ENCODE results near the gene SH3GL3.

The SH3GL3 gene, protein sequence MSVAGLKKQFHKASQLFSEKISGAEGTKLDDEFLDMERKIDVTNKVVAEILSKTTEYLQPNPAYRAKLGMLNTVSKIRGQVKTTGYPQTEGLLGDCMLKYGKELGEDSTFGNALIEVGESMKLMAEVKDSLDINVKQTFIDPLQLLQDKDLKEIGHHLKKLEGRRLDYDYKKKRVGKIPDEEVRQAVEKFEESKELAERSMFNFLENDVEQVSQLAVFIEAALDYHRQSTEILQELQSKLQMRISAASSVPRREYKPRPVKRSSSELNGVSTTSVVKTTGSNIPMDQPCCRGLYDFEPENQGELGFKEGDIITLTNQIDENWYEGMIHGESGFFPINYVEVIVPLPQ

DNA sequence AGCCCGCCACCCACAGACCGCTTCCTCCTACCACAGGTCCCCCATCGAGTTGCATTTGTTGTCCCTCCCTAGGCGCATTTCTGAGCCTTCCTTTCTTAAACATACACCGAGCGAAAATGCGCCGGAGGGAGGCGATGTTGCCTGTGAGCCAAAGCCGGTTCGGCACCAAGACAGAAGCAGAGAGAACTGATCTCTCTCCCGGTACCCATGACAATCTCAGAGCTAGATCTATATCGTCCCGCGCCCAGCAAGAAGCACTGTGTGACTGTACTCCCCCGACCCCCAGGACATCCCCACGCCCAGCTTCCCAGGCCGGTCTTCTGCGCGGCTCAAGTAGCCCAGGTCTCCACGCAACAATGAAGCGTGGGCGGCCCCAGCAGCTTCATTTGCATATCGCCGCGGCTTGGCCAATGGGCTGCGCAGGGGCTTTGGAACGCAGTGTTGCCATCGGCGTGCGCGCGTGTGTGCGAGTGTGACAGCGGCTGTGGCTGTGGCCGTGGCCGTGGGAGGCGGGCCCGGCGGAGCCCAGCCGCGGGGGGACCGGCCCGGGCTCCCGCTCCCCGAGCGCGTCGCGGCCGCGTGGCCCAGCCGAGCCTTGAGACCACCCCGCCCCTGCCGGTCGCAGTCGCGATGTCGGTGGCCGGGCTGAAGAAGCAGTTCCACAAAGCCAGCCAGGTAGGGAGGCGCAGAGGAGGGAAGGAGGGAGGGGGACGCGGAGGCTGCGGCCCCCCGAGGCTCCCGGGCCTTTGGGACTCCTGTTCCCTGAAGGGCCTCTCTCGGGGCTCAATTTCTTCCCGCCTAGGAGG lies at the start of gene SH3GL3:
TSS of gene SH3GL3 (plus strand) at position 438 of the 806 bp plus-strand sequence. CDS start at position 631, 193 bp downstream.
- peak; percentile 72 for DNase-seq

DNA sequence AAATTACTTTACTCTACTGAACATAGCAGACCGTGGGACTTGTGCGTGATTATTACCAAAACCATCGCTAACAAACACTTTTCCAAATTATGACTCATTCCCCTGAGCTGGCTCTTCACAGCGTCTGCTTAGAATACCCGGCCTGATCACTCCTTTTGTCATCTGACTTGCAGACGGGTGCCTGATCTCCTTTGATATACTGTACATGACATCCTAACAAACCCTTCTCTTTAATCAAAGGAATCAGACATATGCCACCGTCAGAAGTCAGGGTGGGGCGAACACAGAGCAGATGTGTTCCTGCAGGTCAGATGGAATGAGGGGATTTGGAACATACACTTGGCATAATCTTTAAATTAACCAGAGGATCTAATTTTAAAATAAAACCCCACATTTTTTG lies 48.5 kb upstream of the SH3GL3 start:
- no peak for DNase-seq

DNA sequence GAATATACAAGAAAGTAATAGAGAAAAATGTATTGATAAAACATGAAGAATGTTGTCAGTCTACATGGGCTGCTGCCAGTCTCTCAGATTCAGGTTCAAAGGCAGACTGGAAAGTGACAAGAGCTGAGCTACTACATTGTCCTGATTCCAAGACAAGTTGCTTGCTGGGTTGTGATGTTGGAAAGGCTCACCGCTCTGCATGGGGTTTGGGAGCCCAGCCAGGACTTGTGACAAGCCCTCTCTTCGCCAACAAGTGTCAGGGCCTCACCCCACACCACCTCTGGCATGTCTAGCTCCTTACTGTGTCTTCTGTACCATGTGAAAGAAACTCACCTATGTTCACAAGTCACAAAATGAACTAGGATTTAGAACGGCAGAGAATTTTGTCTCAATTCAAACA lies 43.0 kb upstream of the SH3GL3 start:
- DNase-seq, result no peak

DNA sequence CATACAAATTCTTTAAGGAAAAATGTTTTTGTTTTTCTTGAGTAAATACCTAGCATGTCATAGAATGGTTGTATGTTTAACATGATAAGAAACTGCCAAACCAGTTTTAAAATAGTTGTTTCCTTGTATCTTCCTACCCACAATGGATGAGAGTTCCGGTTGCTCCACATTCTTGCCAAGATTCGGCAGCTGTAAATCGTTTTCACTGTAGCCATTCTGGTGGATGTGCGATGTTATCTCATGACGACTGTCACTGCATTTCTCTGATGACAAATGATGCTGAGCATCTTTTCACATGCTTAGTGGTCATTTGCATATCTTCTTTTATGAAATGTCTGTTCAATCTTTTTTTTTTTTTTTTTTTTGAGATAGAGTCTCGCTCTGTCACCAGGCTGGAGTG lies 36.6 kb upstream of the SH3GL3 start:
- no peak for DNase-seq

DNA sequence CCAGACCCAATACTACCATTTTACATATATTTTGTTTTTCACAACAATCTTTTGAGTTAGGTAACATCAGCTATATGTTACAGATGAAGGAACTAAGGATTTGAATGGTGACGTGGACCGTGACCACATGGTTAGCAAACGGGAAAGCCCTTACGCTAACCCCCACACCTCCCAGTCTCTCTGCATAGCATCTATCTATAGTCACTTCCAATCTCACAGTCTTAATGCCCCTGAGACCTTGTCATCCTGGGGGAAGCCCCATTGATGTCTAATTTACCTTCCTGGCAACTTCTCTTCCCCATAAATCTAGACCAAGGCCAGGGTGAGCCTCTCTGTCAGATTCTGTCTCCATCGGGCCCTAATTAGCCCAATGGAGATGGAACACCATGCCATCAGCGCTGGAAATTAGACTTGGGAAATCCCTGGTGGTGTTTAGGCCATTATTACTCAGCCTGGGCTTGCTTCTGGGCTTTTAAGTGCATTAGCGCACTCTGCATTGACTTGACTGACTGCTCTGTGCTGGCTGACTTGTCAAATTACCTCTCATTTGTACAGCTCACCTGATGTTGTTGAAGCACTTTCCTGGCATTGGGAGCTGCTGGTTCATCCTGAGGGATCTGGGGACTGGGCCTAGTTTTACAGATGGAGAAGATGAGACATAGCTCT lies 34.0 kb upstream of the SH3GL3 start:
- no peak for DNase-seq

DNA sequence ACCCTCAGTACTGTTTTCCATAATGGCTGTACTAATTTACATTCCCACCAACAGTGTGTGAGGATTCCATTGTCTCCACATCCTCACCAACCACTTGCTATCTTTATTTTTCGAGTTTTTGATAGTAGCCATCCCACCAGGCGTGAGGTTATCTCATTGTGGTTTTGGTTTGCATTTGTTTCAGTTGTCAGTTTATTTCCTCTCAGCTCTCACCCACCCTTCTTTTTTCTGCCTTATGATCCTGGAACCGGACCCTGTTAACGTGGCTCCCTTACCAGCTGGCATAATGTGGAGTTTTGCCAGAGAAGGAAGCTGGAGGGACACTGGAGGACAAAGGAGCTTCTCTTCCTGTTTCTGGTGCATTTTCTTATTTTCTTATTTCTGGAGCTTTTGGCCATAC lies 25.1 kb upstream of the SH3GL3 start:
- DNase-seq, result no peak

DNA sequence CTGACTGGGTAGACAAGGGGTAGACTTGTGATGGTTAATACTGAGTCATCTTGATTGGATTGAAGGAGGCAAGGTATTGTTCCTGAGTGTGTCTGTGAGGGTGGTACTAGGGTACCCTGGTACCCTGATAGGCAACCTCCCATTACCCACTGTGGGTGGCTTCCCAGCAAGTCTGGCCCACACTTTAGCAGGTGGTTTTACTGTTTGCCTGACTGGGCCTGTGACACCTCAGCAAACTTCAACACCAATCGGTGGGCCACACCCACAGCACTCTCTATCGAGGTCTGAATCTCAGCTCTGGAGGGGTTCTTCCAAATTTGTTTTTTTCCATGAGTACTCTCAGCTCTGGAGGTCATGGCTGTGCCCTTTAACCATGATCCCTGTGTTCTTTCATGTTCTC lies 24.6 kb upstream of the SH3GL3 start:
- DNase-seq, result no peak

DNA sequence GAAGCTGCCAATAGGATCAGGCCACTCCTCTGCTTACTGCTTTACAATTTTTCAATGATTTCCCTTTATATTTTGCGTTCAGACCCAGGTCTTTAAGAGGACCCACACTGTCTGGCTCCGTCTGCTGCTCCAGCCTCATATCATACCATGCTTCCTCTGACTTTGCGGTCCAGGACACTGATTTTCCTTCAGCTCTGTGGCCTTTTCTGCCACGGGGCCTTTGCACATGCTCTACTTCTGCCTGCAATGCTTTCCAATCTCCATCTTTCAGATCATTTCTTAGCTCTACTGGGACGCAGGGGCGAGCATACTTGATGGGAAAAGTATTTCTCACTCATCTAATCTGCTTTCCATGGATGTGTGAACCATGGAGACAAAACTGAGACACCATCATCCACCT lies 23.0 kb upstream of the SH3GL3 start:
- DNase-seq, result no peak

DNA sequence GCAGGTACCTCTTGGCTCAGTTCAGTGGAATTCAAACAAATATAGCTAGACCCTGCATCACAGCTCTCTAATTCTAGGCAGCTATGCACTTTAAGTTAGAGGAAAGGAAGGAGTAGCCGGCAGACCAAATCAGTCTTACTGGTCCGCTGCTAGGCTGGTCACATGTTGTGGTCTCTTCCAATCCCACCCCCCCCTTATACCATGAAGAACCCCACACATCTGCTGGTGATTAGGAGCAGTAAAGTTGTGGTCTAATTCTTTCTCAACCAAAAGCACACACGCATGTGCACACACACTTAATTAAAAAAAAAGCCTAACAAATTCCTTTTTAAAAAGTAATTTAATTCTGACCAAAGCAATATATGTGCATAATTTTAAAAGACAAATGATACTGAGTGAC lies 16.7 kb upstream of the SH3GL3 start:
- no peak for DNase-seq

DNA sequence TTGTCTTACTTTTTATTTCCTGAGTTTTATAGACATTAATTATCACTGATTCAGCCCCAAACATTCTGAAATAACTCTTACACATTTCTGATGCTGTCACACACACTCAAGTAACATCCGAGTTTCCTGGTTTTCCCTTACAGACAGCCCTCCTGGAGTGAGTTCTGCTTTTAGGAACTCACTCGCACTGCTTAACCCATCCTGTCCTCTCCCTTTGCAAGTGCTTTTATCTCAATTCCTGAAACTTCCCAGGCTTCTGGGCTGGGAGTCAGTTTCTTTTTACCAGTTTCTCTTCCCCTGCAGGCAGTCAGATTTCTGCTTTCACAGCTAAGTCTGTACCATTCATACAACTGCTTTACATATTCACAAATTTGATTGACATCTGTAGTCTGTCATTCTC lies 15.6 kb upstream of the SH3GL3 start:
- DNase-seq, result no peak

DNA sequence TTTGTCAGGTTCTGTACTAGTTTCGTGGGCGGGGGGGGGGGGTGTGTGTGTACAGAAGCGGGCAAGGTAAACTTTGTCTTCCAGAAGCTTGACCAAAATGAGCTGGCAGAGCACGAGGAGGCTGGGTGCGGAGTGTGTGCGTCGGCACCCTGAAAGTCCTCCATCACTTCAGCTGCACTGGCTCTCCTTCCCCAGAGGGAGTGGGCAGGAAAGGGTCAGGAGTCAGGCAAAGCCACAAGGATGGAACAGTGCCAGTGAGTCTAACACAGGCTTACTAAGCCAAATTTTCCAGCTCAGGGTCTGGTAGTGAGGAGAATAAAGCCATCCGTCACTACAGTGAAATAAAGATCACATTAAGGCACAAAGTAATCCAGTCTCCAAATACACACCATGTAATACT lies 11.9 kb upstream of the SH3GL3 start:
- no peak for DNase-seq

DNA sequence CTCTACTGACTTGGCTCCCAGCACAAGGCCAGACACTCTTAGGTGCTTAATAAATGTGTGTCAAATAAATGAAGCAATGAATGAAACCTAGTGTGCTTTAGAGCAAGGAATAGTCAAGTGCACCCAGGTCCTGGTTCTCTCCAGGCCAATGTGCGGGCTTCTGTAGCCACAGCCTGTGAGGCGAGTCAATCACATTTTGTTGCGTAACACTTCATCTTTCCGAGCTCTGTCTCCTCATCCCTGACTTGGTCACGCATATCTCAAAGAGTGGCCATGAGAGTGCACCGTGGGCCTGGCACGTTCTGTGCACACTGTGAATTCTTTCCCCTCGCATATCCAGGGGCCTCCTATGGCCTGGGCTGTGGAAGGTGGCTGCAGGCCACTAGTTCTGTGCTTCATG lies 11.4 kb upstream of the SH3GL3 start:
- no peak for DNase-seq

DNA sequence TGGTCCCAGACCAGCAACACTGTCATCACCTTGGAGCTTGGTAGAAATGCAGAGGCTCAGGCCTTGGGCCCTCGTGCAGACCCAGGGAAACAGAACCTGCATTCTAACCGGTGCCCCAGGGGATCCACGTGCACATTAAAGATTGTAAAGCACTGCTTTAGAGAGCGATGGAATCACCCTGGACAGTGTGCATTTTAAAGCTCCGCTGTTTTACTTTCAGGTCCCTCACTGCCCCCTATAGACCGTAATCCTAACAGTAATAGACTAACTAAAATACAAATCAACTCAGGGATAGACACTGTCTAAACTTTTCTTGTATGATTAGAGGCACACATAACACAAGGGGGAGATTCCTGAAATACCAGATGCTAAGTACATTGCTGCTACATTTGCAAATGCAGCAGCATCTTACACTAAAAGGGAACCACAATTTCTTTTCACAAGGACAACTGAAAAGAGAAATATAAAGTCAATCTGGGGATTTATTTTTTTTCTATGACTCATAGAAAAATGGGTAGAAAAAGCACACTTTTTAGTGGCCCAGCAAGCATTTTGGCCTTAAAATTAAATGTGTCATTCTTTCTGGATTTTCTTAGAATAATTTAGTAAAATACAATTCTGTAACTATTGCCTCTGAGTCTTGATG lies 10.5 kb upstream of the SH3GL3 start:
- DNase-seq, result no peak

DNA sequence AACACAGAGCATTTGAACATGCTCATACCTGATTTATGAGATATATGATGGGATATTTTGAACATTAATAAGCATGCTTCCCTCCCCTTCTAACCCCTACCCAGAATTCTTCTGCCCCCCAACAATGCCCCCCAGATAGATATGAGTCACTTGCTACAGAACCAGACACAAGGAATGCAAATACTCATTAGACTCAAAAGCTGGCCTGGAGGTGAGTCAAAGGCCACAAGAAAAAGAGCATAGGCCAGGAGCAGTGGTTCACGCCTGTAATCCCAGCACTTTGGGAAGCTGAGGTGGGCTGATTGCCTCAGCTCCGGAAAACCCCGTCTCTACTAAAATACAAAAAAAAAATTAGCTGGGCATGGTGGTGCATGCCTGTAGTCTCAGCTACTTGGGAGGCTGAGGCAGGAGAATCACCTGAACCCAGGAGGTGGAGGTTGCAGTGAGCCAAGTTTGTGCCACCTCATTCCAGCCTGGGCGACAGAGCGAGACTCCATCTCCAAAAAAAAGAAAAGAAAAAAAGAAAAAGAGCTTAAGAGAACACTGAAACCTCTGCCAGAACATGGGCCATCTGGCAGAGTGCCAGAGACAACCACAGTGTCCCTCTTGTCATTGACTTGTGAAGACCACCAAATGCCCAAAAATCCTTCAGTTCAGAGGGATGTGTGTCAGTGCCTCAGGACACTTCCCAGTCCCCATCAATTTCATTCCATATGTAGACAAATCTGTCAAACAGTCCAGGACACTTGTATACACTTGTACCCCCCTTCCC lies 3.9 kb upstream of the SH3GL3 start:
- DNase-seq, result no peak

DNA sequence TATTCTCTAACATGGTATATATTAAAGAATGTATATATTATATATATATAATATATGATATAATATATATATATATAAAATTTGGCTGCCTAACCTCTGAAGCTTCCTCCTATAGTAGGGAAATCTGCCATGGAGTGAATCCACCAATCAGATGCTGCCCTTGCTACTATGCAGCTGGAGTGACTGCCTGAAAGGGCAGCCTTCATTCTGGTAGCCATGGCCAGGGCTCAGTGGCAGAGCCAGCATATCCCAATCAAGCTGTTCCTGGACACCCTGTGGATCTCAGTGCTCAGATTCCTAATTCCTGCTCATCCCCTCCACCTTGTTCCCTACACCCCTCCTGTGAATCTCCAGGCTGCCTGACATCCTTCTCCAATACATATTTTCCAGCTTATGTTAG lies 2.2 kb upstream of the SH3GL3 start:
- DNase-seq, result no peak

DNA sequence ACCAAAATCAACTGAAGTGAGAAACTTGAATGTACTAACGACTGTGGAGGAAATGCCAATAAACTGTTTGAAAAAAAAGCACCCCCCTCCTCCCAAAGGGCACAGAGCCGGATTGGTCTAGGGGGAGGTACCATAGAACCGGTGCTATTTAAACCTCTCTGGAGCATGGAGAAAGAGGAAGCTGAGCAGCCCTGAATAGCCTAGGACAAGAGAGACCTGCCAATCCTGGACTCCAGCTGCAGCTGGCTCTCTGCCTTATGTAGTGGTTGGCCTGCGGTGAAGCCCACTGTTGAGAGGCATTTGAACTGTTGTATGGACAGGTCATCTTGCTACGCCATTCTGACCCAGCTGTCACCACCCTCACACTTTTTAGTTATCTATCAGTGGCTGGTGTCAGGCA lies 1.5 kb upstream of the SH3GL3 start:
- DNase-seq, result no peak

DNA sequence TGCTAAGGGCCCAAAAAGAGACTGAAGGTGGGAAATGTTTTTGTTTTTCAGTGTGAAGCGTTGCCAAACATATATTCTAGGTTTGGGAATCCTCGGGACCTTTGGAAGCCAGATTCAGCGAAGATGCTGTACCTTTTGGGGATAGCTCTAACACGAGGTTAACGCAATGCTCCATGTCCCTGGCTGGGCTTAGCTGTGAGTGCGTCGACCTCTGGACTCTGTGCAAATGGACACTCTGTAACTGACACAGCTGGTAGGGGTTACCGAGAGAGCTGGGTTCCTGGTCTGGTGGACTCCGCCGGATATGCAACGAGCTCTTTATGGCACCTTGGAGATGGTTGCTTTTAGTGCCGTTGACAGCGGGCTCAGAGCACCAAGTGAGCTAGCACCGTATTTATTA lies 724 bp upstream of the SH3GL3 start:
- no peak for DNase-seq

DNA sequence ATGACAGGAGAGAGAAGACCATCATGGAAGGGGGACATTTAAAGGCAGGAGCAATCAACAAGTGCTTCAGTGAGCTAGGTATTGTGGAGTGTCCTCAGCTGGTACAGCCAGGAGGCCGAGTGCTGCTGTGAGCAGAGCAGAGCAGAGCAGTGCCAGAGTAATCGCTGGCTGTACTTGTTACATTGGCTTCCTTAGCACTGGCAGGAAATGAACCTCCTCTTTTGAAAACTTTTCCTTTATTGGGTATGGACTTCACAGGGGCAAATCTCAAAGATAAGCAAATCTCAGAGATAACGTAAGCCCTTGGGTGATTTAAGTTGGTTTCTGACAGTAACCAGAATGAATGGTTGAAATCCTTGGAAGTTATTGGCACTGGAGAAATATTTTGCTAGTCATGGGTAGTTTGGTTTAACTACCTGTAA lies 2.1 kb downstream of the SH3GL3 start:
- no peak for DNase-seq

DNA sequence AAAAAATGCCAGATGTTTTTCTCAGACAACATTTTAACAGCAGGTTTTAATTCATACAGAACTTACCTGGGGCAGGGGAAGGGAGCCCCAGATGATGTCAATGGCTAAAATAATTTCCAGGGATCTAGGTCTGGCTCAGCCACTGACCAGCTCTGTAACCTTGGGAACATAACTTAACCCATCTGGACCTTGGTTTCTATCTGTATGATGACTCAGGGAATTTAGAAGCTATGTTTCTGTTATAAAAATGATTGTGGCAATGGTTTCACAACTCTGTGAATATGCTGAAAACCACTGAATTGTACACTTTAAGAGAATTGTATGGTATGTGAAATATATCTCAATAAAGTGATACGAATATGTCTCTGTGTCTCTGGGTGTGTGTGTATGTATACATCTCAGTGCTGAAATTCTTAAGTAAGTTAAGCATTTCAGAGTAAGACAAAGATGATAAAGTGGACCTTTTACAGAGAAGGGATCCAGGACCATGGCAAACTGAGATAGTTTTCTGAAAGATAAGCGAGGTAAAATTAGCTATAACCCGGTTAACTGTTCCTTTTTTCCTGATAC lies 2.9 kb downstream of the SH3GL3 start:
- no peak for DNase-seq

DNA sequence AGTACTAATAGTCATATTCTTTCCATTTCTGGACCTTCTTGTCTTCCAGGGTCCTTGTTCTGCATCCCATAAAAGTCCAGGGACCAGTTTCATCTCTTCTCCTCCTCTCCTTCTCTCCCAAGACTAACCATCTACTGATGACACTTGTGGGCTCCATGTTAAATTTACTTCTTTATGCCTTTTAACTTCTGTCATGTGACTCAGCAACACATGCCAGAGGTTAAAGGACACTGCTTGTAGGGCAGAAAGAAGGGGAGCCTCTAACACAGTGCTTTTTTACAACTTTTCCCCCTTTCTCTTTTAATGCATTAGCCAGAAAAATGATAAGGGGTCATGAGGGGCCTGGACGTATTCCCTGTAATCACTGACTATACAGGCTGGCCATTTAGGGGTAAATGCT lies 10.0 kb downstream of the SH3GL3 start:
- DNase-seq, result no peak

DNA sequence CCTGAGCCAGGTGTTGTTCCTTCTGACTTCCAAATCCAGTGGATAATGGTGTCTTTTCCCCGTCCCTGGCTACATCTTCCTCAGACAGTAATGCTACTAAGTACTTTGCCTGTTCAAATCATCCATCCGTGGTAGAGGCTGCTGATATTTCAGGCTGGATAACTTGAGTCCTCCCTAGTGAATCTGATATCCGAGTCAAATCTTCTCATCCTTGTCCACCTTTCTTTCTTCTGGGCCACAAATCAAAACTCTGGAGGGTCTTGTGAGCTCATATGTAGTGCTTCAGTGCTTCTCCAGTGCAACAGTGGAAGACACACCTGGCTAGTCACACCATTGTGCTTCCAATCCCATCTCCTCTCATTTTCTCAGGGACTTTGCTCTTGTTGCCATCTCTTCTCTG lies 11.2 kb downstream of the SH3GL3 start:
- no peak for DNase-seq

DNA sequence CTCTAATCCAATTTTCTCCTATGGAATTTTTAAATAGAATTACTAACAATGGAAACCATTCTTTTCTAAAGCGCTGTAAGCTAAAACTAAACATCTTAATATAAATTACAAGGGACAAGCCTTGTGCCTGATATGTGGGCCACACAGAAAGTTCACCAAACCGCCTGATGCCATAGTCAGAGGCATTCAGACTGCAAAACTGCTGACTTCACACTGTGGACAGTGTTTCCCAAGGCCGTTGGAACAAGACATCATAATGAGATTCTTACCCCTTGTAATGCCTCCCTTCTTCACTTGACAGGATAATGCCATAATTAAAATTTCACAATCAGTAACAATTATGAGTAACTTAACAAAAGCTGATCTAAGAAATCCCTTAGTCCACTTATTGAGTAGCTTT lies 14.9 kb downstream of the SH3GL3 start:
- no peak for DNase-seq

Data from activated T-cell treated with anti-CD3 and anti-CD28 coated beads, Interleukin-2, amount 50 U/mL, for 48 hours (primary cell).